CD4-positive, alpha-beta T cell treated with Interleukin-17A for 1 hour (primary cell): ENCODE data around the gene PPP2R3B.
"Not testable (repeated sequence)": the region's sequence is repeated elsewhere in the genome, so short reads cannot be mapped to it uniquely, and the experiment has no call there.

ENCODE experiments used
- DNase-seq: peaks from one replicate; pipeline ENCODE4 v3.0.0-alpha.2; 2020

The PPP2R3B gene

DNA sequence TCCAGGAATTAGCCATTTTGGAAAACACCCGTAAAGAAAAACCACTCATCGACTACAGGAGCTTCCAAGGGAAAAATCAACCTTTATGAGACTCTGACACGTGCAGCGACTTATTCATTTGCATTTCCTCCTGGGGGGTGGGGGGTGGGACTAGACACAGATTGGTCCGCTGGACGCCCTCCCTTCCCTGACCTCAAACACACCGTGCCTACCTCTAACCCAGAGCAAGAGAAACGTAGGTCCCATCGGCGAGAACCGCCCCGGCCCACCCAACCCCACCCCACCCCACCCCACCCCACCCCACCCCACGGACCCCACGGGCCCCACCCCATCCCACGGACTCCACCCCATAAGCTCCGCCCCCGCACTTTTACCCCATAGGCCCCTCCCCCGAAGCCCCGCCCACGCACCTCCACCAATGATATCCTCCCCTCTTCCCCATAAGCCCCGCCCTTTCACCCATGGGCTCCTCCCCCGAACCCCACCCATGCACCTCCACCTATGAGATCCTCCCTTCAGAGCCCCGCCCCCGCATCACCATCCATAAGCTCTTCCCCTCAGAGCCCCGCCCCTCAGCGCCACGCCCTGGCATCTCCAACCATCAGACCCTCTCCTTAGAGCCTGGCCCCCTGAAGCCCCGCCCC is 69.2 kb downstream of the PPP2R3B start:
- DNase-seq = no peak

DNA sequence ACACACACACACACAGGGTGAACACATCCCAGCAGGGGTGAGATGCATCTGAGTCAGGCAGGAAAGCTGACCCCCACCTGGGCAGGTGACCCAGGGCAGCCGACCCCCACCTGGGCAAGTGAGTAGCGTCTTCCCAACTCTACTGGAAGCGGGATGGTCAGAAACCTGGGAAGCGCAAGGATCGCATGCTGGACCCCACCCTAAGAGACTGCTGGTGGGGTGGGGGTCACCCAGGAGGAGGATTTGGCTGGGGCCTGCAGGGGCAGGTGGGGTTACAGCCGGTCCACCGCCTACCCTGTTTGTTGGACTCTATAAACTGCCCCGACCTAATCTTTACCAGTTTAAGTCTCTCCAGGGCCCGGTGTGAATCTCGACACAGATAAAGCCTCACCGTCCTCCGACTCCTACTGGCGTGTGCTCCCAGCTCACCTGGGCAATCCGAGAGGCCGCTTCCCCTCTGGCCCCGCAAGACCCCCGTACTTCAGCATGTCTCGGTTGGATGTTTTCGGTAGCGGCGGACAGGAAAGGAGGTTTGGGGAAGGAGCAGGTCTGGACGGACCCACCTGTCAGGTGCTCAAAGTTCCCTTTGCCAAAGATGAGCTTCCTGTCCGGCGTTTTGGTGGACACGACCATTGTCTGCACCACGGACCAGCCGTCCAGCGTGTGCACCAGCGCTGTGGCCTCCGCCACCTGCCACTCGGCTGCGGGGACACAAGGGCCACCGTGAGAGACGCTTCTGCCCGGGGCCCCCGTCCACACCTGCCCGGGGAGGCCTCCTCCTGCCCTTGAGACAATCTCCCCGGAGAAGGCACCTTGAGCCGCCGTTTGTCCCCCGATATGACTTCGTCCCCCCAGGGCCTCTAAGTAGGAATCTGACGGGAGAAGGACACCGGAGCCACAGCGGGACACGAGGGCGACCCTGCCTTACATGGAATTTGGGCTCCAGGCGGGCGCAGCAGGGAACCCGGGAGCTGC is 70.1 kb downstream of the PPP2R3B start:
- DNase-seq = no peak

DNA sequence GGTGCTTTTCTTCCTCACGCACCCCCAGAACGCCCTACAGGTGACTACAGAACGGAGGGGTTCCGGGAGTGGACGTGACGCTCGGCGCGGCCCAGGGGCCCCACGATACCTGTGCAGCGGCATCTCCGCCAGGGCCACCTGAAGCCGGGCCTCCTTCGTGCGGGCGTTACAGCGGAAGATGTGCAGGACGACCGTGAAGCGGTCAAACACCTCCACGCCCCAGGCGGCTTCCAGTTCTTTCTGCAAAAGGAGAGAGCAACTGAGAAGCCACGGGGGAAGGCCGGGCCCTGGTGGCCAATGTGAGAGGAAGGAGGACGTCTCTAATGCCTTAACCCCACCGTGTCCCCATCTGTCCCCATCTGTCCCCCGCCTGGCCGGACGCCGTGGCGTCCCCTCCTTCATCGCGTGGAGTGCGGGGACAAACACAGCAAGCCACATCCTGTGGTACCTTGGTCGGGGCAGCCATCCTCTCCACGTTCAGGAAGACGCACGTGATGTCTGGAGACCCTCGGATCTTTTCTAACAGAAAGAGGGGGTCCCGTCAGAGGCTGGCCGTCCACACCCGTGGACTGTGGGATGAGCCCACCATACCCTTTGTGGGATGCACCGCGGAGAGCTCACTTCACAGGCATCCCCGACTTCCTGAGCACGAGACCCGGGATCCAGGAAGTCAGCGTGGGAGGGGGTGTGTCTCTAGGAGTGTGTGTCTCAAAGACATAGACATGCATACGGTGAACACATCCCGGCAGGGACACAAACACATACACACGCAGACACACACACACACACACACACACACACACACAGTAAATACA is 71.7 kb downstream of the PPP2R3B start:
- DNase-seq = no peak

DNA sequence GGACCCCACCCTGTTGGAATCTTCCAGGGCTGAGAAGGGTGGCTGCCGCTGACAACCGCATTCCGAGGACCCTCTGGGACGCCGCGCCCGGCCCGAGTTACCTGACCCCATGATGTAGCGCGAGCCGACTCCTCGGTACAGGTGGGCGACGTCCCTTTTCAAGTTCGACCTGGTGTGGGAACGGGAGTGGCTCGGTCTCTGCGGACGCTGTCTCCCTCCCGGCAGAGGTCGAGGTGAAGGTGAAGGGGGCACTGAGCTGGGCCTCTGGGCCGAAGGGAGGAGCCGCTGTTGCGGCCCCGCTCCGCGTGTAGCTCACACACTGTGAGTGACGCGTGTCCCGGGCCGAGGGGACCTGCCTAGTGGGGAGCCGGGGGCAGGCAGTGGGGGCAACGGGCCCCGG is 72.7 kb downstream of the PPP2R3B start:
- DNase-seq = no peak

DNA sequence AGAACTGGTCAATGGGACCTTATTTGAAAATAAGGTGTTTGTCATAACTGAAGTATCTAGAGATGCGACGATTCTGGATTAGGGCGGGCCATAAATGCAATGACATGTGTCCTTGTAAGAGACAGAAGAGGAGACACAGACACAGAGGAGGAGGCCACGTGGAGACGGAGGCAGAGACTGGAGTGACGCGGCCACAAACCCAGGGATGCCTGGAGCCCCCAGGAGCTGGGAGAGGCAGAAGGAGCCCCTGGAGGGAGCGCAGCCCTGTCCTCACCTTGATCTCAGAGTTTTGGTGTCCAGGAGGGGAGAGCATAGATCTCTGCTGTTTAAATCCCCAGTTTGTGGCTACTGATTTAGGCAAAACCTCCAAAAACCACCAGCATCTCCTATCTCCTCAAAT is 73.2 kb downstream of the PPP2R3B start:
- DNase-seq = no peak

DNA sequence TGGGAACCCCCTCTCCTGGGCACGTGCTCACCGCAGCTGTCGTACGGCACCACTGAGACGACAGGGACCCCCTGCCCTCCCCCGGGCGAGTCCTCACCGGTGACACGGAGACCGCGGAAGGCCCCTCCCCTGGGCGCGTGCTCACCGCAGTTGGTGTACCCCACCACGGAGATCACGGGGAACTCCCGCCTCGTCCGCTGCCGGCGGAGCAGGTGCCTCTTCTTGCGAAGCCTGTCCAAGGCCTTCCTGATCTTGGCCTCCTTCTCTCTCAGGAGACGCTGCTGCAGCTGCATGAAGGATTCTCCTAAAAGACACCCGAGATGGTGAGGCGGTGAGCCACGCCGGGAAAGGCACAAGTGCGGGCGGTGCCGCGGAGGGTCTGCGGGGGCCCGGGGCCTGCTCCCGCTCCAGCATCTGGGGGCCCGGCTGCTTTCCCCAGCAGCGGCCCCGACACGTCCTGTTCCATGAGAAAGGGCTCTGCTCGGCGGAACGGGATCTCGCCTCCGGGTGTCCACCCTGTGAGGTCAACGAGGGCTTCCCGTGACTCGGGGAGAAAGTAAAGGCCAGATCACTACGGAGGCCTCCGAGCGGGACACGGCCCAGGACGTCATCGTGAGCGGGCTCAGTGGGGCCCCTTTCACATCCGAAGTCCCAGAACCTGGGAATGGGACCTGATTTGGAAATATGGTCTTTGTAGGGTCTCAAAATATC is 73.9 kb downstream of the PPP2R3B start:
- no peak for DNase-seq

DNA sequence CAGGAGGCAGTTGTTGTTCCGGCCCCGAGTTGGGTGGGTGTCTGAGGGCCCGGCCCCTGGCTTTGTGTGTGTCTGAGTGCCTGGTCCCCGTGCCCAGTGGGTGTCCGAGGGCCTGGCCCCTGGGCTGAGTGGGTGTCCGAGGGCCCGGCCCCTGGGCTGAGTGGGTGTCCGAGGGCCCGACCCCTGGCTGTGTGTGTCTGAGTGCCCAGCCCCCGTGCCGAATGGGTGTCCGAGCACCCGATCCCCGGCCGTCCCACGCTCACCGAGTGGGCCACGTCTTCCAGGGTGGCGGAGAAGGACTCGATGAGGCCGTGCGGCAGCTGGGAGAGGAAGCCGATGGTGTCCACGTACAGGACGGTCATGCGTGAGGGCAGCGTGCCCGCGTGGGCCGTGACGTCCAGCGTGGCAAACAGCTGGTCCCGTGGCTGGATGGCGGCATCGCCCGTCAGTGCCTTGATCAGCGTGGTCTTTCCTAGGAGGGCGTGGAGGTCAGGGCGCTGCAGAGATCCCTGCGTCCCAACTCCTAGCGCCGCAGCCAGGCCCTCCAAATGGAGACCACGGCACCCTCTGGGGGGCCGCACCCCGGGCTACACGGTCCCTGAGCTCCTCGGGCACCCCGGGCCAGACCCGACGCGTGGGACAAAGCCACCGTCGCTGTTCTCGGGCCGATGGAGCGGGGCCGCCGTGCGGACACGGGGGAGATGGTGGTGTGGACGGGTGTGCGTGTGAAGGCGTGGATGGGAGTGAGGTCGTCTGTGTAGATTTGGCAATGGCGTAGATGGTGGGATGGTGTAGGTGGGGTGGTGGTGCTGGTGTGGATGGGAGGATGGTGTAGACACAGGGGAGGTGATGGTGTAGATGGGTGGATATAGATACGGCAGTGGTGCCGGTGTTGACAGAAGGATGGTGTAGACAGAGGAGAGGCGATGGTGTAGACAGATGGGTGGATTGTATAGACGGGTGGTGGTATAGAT is 75.3 kb downstream of the PPP2R3B start:
- no peak for DNase-seq

DNA sequence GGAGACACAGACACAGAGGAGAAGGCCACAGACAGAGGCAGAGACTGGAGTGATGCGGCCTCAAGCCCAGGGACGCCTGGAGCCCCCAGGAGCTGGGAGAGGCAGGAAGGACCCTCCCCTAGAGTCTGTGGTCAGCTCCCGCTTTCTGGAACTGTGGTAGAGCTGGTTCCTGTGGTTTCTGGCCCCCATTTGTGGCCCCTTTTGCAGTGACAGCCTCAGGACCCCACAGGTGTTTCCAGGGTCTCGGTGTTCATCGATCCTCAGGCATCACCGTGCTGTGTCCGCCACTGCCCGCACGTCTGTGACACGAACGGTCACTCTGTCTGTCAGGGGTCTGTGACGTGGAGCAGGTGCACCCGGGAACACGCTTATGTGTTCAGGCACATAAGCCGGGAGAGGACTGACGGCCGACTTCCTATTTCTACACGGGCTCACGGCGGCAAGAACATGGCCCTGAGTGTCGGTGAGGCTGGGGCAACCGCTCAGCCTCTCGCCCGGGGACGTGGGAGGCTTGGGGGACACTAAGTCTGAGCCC is 76.0 kb downstream of the PPP2R3B start:
- DNase-seq = no peak

DNA sequence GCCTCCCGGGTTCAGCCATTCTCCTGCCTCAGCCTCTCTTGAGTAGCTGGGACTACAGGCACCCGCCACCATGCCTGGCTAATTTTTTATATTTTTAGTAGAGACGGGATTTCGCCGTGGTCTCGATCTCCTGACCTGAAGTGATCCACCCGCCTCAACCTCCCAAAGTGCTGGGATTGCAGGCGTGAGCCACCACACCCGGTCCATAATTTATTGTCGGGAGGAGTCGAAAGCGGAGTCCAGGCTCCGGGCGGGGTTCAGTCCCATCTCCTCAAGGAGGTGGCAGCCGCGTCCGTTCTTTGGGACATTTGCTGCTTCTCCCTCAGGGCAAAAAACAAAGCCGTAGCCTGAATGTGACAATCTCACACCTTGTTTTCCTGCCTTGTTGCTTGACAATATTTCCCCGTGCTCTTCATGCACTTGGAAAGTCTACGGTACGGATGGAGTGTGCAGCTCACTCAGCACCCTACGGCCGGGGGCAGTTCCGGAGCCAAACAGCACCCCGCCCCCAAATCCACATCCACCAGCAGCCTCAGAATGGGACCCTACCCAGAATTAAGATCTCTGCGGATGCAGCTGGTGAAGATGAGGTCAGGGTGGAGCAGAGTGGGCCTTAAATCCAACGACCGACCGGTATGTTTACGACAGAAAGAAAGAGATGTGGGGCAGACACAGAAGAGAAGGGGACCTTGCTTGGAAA is 77.7 kb downstream of the PPP2R3B start:
- DNase-seq = no peak

DNA sequence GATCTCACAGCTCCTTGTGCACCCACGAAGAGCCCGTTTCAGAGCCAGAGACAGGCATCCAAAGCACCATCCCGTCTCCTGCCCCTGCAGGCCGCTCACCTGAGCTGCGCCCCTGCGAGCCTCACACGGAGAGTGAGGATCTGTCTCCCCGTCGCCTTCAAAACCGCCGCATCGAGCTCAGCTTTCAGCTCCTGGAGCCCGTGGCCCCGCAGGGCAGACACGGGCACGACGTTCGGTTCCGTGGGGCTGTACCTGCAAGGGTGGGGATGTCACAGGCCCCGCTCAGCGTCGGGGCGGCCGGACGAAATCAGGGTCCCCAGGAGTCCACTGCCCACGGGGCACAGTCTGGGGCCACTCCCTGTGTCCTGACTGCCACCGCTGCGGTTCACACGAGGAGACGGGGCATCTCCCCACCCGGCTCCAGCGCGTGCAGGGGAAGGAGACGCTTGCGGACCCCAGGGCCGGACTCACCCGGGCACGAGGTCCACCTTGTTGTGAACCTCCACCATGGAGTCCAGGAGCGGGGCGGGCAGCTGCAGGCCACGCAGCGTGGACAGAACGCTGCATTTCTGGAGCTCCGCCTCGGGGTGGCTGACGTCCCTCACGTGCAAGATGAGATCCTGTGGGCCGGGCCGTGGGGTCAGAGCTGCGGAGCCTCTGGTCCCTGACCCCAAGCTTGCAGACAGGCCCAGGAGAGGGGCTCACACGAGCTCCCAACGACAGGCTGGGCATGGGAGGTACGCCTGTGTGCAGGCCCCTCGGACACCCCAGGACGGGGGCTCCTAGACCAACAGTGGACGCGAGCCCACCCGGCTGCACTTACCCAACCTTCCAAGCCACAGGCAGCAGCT is 79.2 kb downstream of the PPP2R3B start:
- no peak for DNase-seq

DNA sequence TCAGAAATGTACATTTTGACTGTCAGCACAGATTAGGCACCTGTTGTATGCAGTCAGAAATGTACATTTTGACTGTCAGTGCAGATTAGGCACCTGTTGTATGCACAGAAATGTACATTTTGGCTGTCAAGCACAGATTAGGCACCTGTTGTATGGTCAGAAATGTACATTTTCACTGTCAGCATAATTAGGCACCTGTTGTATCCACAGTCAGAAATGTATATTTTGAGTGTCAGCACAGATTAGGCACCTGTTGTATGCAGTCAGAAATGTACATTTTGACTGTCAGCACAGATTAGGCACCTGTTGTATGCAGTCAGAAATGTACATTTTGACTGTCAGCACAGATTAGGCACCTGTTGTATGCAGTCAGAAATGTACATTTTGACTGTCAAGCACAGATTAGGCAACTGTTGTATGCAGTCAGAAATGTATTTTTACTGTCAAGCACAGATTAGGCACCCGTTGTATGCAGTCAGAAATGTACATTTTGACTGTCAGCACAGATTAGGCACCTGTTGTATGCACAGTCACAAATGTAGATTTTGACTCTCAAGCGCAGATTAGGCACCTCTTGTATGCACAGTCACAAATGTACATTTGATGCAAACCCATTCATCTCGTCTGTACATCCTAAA is 80.0 kb downstream of the PPP2R3B start:
- DNase-seq = not testable (repeated sequence)

DNA sequence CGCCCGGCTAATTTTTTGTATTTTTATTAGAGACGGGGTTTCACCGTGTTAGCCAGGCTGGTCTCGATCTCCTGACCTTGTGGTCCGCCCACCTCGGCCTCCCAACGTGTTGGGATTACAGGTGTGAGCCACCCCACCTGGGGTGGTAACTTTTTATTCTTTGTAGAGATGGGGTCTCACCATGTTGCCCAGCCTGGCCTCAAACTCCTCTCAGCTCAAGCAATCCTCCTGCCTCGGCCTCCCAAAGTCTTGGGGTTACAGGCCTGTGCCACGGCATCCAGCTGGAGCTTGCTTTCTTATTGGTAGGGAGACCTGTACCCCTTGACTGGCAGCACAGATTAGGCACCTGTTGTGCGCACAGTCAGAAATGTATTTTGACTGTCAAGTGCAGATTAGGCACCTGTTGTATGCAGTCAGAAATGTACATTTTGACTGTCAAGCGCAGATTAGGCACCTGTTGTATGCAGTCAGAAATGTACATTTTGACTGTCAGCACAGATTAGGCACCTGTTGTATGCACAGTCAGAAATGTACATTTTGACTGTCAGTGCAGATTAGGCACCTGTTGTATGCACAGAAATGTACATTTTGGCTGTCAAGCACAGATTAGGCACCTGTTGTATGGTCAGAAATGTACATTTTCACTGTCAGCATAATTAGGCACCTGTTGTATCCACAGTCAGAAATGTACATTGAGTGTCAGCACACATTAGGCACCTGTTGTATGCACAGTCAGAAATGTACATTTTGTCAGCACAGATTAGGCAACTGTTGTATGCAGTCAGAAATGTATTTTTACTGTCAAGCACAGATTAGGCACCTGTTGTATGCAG is 80.7 kb downstream of the PPP2R3B start:
- DNase-seq = not testable (repeated sequence)

DNA sequence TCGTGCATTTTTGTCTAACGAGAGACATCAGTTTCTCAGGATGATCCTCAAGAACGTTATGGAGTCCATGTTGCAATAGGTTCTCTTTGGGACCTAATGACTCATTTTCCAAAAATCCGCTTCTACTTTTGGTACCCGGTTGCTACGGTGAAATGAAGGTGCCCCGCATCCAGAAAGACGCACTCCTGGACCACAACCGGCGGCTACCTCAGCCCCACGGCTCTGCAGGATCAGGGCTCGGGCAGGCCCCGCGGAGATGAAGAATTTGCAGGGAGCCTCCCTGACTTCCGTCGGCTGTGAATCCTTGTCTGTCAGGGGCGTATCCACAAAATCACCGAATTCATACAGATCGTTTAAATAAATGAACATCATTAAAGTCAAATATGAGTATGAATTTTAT is 83.7 kb downstream of the PPP2R3B start:
- DNase-seq = no peak

DNA sequence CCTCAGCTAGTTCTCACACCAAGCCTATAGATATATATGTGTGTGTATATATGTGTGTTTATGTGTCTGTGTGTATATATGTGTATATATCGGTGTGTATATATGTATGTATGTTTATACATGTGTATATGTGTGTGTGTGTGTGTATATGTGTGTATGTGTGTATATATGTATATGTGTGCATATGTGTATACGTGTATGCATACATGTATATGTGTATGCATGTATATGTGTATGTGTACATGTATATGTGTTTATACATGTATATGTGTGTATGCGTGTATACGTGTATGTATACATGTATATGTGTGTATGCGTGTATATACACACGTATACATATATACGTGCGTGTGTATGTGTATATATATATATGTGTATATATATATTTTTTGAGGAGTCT is 86.4 kb downstream of the PPP2R3B start:
- no peak for DNase-seq

DNA sequence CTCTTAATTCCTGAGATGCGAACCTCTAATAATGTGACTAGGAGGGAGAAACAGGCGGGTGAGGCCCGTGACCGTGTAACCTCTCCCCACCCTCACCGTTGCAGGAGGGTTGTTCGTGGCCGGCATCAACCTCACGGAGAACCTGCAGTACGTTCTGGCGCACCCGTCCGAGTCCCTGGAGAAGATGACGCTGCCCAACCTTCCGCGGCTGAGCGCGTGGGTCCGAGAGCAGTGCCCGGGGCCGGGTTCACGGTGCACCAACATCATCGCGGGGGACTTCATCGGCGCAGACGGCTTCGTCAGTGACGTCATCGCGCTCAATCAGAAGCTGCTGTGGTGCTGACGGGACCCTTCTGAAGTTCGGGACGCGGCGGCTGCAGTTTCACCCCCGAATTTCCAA is 87.7 kb downstream of the PPP2R3B start:
- DNase-seq = no peak

DNA sequence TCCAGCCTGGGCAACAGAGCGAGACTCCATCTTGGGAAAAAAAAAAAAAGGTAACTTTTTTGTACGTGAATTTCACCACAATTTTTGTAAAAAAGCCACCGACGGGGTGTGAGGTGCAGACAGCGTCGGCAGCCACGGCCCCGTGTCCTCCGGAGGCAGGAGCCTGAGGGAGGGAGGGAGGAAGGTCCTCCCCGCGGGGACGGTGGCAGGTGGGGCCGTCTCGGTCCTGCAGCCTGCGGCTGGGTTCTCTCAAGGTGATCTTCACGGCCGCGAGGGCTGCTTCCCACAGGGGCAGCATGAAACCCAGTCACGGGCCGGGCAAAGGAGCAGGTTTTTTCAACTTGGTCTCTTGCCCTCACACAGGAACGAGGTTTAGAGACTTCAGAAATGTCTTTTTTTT is 91.6 kb downstream of the PPP2R3B start:
- no peak for DNase-seq

DNA sequence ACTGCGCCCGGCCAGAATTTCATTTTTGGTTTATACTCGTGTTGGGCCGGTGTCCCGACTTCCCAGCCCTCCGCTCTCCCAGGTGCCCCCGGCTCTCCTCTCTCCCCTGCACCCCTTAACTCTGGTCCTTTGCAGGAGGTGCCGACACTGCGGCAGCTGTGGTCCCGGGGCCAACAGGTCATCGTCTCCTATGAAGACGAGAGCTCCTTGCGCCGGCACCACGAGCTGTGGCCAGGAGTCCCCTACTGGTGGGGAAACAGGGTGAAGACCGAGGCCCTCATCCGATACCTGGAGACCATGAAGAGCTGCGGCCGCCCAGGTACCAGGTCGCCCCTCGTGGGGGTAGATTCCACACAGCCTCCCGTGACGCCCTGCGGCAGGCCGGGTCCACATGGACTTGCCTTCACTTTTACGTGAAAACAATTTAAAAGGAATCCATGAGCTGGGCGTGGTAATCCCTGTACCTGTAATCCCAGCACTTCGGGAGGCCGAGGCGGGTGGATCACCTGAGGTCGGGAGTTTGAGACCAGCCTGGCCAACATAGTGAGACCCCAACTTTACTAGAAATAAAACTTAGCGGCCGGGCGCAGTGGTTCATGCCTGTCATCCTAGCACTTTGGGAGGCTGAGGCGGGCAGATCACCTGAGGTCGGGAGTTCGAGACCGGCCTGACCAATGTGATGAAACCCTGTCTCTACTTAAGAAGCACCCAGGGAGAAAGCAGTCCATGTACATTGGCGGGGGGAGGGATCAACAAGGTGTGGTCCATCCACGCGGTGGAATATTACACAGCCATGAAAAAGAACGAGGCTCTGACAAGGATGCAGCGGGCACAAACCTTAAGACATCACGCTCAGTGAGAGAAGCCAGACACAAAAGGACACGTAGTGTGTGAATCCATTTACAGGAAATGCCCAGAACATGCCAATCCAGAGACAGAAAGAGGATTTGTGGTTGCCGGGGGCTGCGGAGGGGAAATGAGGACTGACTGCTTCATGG is 93.5 kb downstream of the PPP2R3B start:
- no peak for DNase-seq
